Suprapubic skin (tissue), 4 donors: ENCODE data around the gene KNL1.

Experiments used
- EP300 ChIP-seq: sonication (generic); formaldehyde crosslinking; IDR thresholded peaks from one replicate; pipeline ENCODE4 v1.6.1; 2017; ENCODE audit warnings: antibody characterized with exemption
- POLR2A ChIP-seq, 2 donors: fragments of 450-650 bp; IDR thresholded peaks; one replicate each; pipeline ENCODE4 v1.6.1; 2017; ENCODE audit warnings: antibody characterized with exemption in 2 of 2, mild to moderate bottlenecking in 2 of 2, moderate library complexity in 2 of 2
- POLR2AphosphoS5 ChIP-seq, 3 donors: sonication (generic); formaldehyde crosslinking; IDR thresholded peaks; one replicate each; pipeline ENCODE4 v1.6.1; 2017; ENCODE audit warnings: antibody characterized with exemption in 3 of 3
- TF ChIP-seq, protein P1 (sequence below), 2 donors: fragments of 200-600 bp in 1 of 2; fragments of 450-650 bp in 1 of 2; sonication (generic) in 1 of 2; IDR thresholded peaks; one replicate each; pipeline ENCODE4 v1.5.1; 2016 to 2019; ENCODE audit warnings: antibody characterized with exemption in 2 of 2, mild to moderate bottlenecking in 1 of 2, moderate library complexity in 1 of 2

DNA sequence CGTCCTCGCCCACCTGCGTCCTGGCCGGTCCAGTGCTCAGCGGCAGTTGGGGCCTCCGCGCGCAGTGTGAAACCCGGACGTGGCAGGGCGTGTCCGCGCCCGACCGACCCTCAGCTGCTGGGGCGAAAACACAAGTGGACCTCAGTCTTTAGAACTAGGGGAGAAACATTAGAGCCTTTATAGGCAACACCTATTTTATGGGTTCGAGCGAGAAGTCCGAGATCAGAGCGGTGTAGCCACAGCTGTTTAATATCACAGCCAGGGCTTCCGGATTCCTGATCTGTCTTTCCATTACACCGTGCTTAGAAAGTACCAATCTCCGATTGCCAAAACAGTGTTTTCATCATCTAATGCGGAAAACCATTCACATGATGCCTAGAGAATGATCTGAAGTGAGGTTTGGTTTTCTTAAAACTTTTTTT lies 101.4 kb downstream of the KNL1 start:
- TF ChIP-seq EP300 (no peak), POLR2AphosphoS5 (IDR thresholded peaks at IDR 0.05) (no peak), POLR2A (IDR thresholded peaks at IDR 0.05) (no peak)
- TF ChIP-seq, protein P1, sequence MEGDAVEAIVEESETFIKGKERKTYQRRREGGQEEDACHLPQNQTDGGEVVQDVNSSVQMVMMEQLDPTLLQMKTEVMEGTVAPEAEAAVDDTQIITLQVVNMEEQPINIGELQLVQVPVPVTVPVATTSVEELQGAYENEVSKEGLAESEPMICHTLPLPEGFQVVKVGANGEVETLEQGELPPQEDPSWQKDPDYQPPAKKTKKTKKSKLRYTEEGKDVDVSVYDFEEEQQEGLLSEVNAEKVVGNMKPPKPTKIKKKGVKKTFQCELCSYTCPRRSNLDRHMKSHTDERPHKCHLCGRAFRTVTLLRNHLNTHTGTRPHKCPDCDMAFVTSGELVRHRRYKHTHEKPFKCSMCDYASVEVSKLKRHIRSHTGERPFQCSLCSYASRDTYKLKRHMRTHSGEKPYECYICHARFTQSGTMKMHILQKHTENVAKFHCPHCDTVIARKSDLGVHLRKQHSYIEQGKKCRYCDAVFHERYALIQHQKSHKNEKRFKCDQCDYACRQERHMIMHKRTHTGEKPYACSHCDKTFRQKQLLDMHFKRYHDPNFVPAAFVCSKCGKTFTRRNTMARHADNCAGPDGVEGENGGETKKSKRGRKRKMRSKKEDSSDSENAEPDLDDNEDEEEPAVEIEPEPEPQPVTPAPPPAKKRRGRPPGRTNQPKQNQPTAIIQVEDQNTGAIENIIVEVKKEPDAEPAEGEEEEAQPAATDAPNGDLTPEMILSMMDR (IDR thresholded peaks at IDR 0.05): no peak
